GM06990 (cell line): Measurements from ENCODE around the gene FNDC3B.

Source experiments
- DNase-seq: peaks from one replicate; pipeline ENCODE4 v3.0.0-alpha.2; 2011; ENCODE audit not compliant: insufficient read length; ENCODE audit errors: extremely low read depth
- H3K27me3 ChIP-seq: replicated peaks from 2 replicates; pipeline ENCODE4 v1.6.0; 2011; ENCODE audit warnings: low read length; ENCODE audit not compliant: control insufficient read depth, insufficient read depth
- H3K36me3 ChIP-seq: 2 replicates; pipeline ENCODE4 v1.5.1; 2011; ENCODE audit warnings: low read length; ENCODE audit not compliant: control insufficient read depth, insufficient read depth
- H3K4me3 ChIP-seq: replicated peaks from 2 replicates; pipeline ENCODE4 v1.5.1; 2011; ENCODE audit warnings: low read depth, mild to moderate bottlenecking, control low read depth, low read length
- CTCF ChIP-seq: IDR thresholded peaks from 2 replicates; pipeline ENCODE4 v1.5.1; 2011; ENCODE audit warnings: low read length, control low read depth, mild to moderate bottlenecking, inconsistent platforms; ENCODE audit not compliant: insufficient read depth, poor library complexity, severe bottlenecking

Gene FNDC3B

GRCh38 chr3:172061724-172062184 lies 22.4 kb downstream of the FNDC3B start:
- Histone ChIP-seq H3K4me3 (no peak overlapping the region; the same call in 1 of the 2 replicates), H3K36me3 (no peaks in the 10 kb centered on the region), H3K27me3 (no peaks in the 10 kb centered on the region)
- no peak for TF ChIP-seq CTCF
- peak; percentile 70 for DNase-seq

- H3K4me3 ChIP-seq = no peak overlapping the region
- no peaks in the 10 kb centered on the region for H3K36me3 ChIP-seq
- no peaks in the 10 kb centered on the region for H3K27me3 ChIP-seq
- DNase-seq = no peak
- no peak for TF ChIP-seq CTCF
Measured at GRCh38 chr3:172062761-172063160, 23.4 kb downstream of the FNDC3B start.

GRCh38 chr3:172063456-172064432 lies 24.4 kb downstream of the FNDC3B start:
- TF ChIP-seq CTCF = no peak
- H3K27me3 ChIP-seq = no peaks in the 10 kb centered on the region
- no peaks in the 10 kb centered on the region for H3K36me3 ChIP-seq
- no peak for DNase-seq
- no peak overlapping the region for H3K4me3 ChIP-seq

- DNase-seq = no peak
- no peak for TF ChIP-seq CTCF
- H3K36me3 ChIP-seq = no peaks in the 10 kb centered on the region
- H3K27me3 ChIP-seq = no peaks in the 10 kb centered on the region
- no peak overlapping the region for H3K4me3 ChIP-seq
Measured at GRCh38 chr3:172065527-172065926, 26.1 kb downstream of the FNDC3B start.

- no peak for DNase-seq
- no peak overlapping the region for H3K4me3 ChIP-seq
- TF ChIP-seq CTCF = no peak
- H3K36me3 ChIP-seq = no peaks in the 10 kb centered on the region
- H3K27me3 ChIP-seq = no peaks in the 10 kb centered on the region
Measured at GRCh38 chr3:172065967-172066762, 26.8 kb downstream of the FNDC3B start.
